GM18505 (cell line): ENCODE measurements around the gene CXCL17.
"Not testable (repeated sequence)": the region's sequence is repeated elsewhere in the genome, so short reads cannot be mapped to it uniquely, and the experiment has no call there.

Source experiments
- ATAC-seq: cut with Tn5 transposase; IDR thresholded peaks from one replicate; pipeline ENCODE4 v1.9.1; 2021; ENCODE audit not compliant: unreplicated experiment
- POLR2A ChIP-seq: IDR thresholded peaks from 4 replicates; pipeline ENCODE4 v1.6.1; 2011; ENCODE audit warnings: borderline replicate concordance; ENCODE audit not compliant: insufficient read depth, insufficient read length; ENCODE audit errors: extremely low read depth

Gene CXCL17

GRCh38 chr19:42471554-42472249 is 29.0 kb upstream of the CXCL17 start:
- no peak for ATAC-seq
- no peak for TF ChIP-seq POLR2A

- no peak for TF ChIP-seq POLR2A
- no peak for ATAC-seq
These were observed 26.8 kb upstream of the CXCL17 start for GRCh38 chr19:42469311-42470235.

- no peak for TF ChIP-seq POLR2A
- no peak for ATAC-seq
These were observed 25.6 kb upstream of the CXCL17 start for GRCh38 chr19:42468273-42468796.

- no peak for TF ChIP-seq POLR2A
- no peak for ATAC-seq
These were observed 24.5 kb upstream of the CXCL17 start for GRCh38 chr19:42467183-42467760.

- no peak for TF ChIP-seq POLR2A
- no peak for ATAC-seq
These were observed 23.9 kb upstream of the CXCL17 start for GRCh38 chr19:42466521-42467182.

DNA sequence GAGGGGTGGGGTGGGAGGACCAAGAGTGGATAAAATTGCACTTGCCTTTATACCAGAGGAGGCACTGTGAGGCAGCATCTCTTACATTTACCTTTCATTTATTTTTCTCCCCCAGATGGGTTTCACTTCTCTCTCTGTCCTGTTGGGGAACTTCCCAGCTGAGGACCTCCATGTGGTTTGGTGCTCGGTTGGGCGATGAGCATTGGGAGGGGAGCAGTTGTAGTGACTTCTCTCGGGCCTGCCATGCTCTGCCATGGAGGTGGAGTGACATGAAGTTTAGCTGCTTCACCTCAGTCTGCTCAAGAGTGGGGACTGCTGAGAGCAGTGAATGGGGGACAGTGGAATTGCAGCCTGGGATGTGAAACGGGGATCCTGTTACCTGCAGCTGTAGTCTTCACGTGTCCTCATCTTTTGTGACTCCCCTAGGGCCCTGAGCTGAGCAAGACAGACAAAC is 23.1 kb upstream of the CXCL17 start:
- ATAC-seq, result peak; percentile 69
- TF ChIP-seq POLR2A, result peak; percentile 29

GRCh38 chr19:42461700-42462324 is 19.1 kb upstream of the CXCL17 start:
- no peak for TF ChIP-seq POLR2A
- ATAC-seq, result no peak

DNA sequence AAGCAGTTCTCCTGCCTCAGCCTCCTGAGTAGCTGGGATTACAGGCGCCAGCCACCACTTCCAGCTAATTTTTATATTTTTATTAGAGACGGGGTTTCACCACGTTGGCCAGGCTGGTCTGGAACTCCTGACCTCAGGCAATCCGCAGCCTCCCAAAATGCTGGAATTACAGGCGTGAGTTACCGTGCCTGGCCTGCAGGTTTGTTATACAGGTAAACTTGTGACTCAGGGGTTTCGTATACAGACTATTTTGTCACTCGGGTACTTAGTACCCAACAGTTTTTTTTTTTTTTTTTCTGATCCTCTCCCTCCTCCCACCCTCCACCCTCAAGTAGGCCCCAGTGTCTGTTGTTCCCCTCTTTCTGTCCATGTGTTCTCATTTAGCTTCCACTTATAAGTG is 18.5 kb upstream of the CXCL17 start:
- ATAC-seq, result not testable (repeated sequence)

GRCh38 chr19:42459926-42460325 is 17.2 kb upstream of the CXCL17 start:
- TF ChIP-seq POLR2A, result no peak
- ATAC-seq, result no peak

DNA sequence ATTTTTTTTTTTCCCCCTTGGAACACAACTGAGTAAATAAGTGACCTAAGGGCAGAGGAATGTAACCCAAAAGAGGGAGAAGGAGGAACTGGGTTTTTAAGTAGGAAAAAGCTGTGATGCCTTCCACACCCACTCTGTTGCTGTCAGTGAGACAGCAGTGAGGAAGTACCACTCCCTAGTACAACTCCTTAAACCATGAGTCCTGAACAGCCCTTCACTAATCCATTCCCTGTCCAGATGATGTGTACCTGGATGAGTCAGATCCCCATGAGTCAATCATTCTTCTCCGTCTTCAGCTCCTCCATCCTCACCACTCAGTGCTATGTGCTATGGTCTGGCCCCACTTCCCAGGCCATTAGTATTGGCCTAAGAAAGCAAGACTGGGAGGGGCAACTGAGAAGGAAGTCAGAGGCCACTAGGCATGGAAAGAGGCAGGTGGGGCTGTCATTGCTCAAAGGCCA is 12.9 kb upstream of the CXCL17 start:
- ATAC-seq, result no peak
- TF ChIP-seq POLR2A, result no peak

DNA sequence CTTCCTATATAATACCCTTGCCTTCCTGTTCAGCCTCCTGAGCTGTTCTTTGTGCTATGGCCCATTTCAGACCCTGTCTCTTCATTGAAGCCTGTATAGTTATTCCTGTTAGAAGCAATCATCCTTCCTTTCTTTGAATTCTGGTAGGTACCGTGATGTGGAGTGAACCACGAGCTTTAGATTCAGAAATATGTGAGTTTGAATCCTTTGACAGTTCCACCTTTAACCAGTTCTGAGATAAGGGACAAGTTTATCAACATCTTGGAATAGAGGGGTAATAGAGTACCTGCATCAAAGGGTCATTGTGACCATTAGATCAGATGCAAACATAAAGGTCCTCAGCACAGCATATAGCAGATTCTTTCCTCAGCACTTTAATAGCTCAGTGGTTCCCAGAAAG is 12.3 kb upstream of the CXCL17 start:
- ATAC-seq, result no peak
- TF ChIP-seq POLR2A, result no peak

DNA sequence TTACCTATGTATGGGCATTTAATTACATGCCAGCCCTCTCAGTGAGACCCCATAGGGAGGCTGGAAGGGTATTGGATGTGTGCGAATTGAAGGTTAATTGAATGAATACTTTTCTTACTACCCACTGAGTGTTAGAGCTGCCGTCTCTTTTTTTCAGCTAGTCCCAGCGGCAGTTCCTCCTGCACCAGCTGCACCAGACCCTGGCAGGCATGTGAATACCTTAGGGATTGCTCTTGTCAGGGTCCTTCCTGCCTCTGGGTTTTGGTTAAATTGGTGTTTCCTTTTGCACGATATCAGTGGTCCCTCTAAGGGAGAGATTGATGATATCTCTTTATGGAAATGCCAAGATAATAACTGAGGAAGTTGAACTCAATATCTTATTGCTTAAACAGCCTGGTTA is 9.8 kb upstream of the CXCL17 start:
- ATAC-seq, result no peak

More for the DNA sequence above, 9.8 kb upstream of the CXCL17 start:
- no peak for TF ChIP-seq POLR2A
